HepG2 (cell line): ENCODE results near the gene BLVRA. TPM values are rescaled to one million over a fixed set of nuclear protein-coding genes. Genes with fewer than 3 reads are reported as not detected.

Experiments
- GRHL1 ChIP-seq: sonication (generic); formaldehyde crosslinking; conservative IDR thresholded peaks from 2 replicates; pipeline ENCODE4 v1.8.0; 2022; ENCODE audit warnings: missing genetic modification reagents
- KDM2A ChIP-seq: sonication (generic); formaldehyde crosslinking; IDR thresholded peaks from 2 replicates; pipeline ENCODE4 v1.4.0; 2020; ENCODE audit warnings: low read depth, missing genetic modification reagents, borderline replicate concordance
- KMT2A ChIP-seq: sonication (generic); formaldehyde crosslinking; IDR thresholded peaks from 2 replicates; pipeline ENCODE4 v1.4.0; 2020; ENCODE audit warnings: missing genetic modification reagents
- MYNN ChIP-seq: sonication (generic); formaldehyde crosslinking; IDR thresholded peaks from 2 replicates; pipeline ENCODE4 v1.4.0; 2020; ENCODE audit warnings: mild to moderate bottlenecking, low read depth, missing genetic modification reagents
- NCOA2 ChIP-seq: sonication (generic); formaldehyde crosslinking; IDR thresholded peaks from 2 replicates; pipeline ENCODE4 v1.8.0; 2022; ENCODE audit warnings: inconsistent platforms
- POGZ ChIP-seq: sonication (generic); formaldehyde crosslinking; IDR thresholded peaks from 2 replicates; pipeline ENCODE4 v1.4.0; 2020; ENCODE audit warnings: mild to moderate bottlenecking, missing genetic modification reagents
- SRSF9 ChIP-seq: fragments of 200-400 bp; formaldehyde crosslinking; IDR thresholded peaks from 2 replicates; pipeline ENCODE4 v1.6.1; 2018; ENCODE audit warnings: borderline replicate concordance, mild to moderate bottlenecking, low read depth, low read length; ENCODE audit not compliant: insufficient read depth, poor library complexity, severe bottlenecking
- YY1 ChIP-seq: IDR thresholded peaks from 2 replicates; pipeline ENCODE4 v1.6.1; 2011; ENCODE audit warnings: low read length, low read depth, moderate library complexity, mild to moderate bottlenecking; ENCODE audit not compliant: insufficient read depth, insufficient replicate concordance
- ZBTB39 ChIP-seq: sonication (generic); formaldehyde crosslinking; IDR thresholded peaks from 2 replicates; pipeline ENCODE4 v1.5.0; 2020; ENCODE audit warnings: missing genetic modification reagents
- ZBTB46 ChIP-seq: sonication (generic); formaldehyde crosslinking; IDR thresholded peaks from 2 replicates; pipeline ENCODE4 v1.4.0; 2020; ENCODE audit warnings: mild to moderate bottlenecking, missing genetic modification reagents, borderline replicate concordance
- ZFP36 ChIP-seq: fragments of 150-350 bp; IDR thresholded peaks from 2 replicates; pipeline ENCODE4 v1.6.1; 2018; ENCODE audit warnings: borderline replicate concordance, low read length, low read depth; ENCODE audit not compliant: partially characterized antibody
- ZFP36L1 ChIP-seq: sonication (generic); formaldehyde crosslinking; IDR thresholded peaks from 2 replicates; pipeline ENCODE4 v1.8.0; 2022; ENCODE audit warnings: mild to moderate bottlenecking, missing genetic modification reagents, moderate library complexity
- ZNF230 ChIP-seq: sonication (generic); formaldehyde crosslinking; IDR thresholded peaks from 2 replicates; pipeline ENCODE4 v1.4.0; 2020; ENCODE audit warnings: mild to moderate bottlenecking, missing genetic modification reagents
- ZNF276 ChIP-seq: sonication (generic); formaldehyde crosslinking; IDR thresholded peaks from 2 replicates; pipeline ENCODE4 v1.4.0; 2020; ENCODE audit warnings: mild to moderate bottlenecking, low read depth, missing genetic modification reagents
- ZNF619 ChIP-seq: sonication (generic); formaldehyde crosslinking; IDR thresholded peaks from 2 replicates; pipeline ENCODE4 v1.4.0; 2020; ENCODE audit warnings: mild to moderate bottlenecking, missing genetic modification reagents
- ZSCAN22 ChIP-seq: sonication (generic); formaldehyde crosslinking; IDR thresholded peaks from 2 replicates; pipeline ENCODE4 v1.4.0; 2020; ENCODE audit warnings: mild to moderate bottlenecking, missing genetic modification reagents
- polyA plus RNA-seq, 8 experiments: library from polyadenylated mRNA; depleted of rRNA in 3 of 8; stranded (reverse) in 7 of 8; unstranded in 1 of 8; fragments of >200 nt; fragmentation: Illumina TruSeq in 4 of 8; extraction: Trizol in 4 of 8; gene quantifications; 2 replicates each; pipeline versions ENCODE4 v1.2.1 to v1.2.3, GENCODE V29; 2011 to 2016; ENCODE audit warnings: low read depth in 4 of 8, missing spikeins in 1 of 8, mixed read lengths in 1 of 8; ENCODE audit not compliant: insufficient read depth in 1 of 8
- total RNA-seq, 5 experiments: library from RNA; depleted of rRNA; stranded (reverse); fragments of >200 nt; fragmentation: Illumina TruSeq; extraction: Trizol; gene quantifications; 2 replicates each; pipeline ENCODE4 v1.2.3, GENCODE V29; 2016; ENCODE audit warnings: low read depth in 1 of 5

The BLVRA gene
- total and polyA plus RNA-seq, 2 of the 13 experiments (the other 11 are each of a cell fraction or from before 2014, with no cell fraction given) = 39.2 to 64.2 TPM

GRCh38 chr7:43764807-43765491, 6.5 kb downstream of the BLVRA start (continued):
- TF ChIP-seq ZNF276 = no peak
- no peak for TF ChIP-seq ZFP36L1 (CRISPR knock-in tag)
- no peak for TF ChIP-seq GRHL1
- TF ChIP-seq KMT2A (CRISPR knock-in tag) = 0 out of 2 replicates have a peak, but pooled peaks have one; percentile 31
- no peak for TF ChIP-seq MYNN (CRISPR knock-in tag)
- no peak for TF ChIP-seq SRSF9
- TF ChIP-seq ZSCAN22 = no peak
- TF ChIP-seq YY1 = no peak
- TF ChIP-seq ZNF619 (CRISPR knock-in tag) = no peak
- no peak for TF ChIP-seq KDM2A (CRISPR knock-in tag)
- TF ChIP-seq POGZ (CRISPR knock-in tag) = 0 out of 2 replicates have a peak, but pooled peaks have one; percentile 19
- TF ChIP-seq NCOA2 (CRISPR knock-in tag) = peak; percentile 77
- no peak for TF ChIP-seq ZFP36
- TF ChIP-seq ZNF230 (CRISPR knock-in tag) = no peak
- TF ChIP-seq ZBTB39 (CRISPR knock-in tag) = no peak
- no peak for TF ChIP-seq ZBTB46
